ENCODE data around the gene CEACAM19. TPM values are rescaled to one million over a fixed set of nuclear protein-coding genes. Genes with fewer than 3 reads are reported as not detected.

Gene CEACAM19
- total RNA-seq, 2 donors from 2014 or later: 5.3 to 6.1 TPM

DNA sequence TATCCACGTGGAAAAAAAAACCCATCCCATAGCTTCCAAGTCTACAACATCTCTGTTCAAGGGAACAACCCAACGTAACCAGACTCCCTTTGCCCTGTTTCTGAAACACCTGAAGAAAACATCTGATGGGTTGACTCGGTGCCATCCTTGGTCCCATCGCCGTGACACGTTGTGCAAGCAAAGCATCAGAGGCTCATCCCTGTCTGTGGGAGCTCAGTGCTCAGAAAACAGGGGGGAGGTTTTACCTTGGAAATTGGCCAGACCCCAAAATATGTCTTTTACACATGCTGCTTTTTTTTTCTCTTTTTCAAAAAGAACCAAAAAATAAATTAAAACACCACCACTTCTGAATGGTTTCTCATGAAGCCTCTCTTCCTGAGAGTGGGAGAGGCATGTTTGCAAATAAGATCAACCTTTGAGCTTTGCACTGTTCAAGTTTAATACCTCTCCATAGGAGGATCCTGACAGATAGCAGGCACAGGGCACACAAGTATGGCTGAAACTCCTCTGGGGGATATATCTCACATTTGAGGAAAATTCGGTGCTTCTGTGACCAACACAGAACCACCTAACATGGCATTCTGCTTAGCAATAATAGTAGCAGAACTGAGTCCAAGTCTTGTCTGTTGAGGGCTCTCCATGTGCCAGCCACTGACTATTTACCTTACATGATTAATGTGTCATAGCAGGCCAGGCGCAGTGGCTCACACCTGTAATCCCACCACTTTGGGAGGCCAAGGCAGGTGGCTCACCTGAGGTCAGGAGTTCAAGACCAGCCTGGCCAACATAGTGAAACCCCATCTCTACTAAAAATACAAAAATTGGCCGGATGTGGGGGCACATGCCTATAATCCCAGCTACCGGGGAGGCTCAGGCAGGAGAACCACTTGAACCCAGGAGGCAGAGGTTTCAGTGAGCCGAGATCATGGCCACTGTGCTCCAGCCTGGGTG is 34.6 kb upstream of the CEACAM19 start:
- peak; percentile 52 for DNase-seq

DNA sequence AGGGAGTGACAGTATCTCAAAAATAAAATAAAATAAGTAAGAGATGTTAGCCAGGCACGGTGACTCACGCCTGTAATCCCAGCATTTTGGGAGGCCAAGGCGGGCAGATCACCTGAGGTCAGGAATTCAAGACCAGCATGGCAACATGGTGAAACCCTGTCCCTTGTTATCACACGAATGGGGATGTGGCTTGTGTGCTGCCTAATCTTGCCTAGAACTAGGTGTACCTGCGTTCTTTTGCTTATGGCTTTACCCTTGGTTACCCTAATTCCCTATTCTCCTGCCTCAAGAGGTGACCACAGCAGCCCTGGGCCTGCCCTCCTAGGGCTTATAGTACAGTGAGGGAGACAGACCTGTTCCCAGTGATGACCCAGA is 33.9 kb upstream of the CEACAM19 start:
- Histone ChIP-seq H3K9ac (ENCODE audit: low read depth in 2 of 2, low read length in 2 of 2) (no peak overlapping the region), H3K27me3 (no peaks in the 10 kb centered on the region), H3K4me3 (no peak overlapping the region), H3K36me3 (no peaks in the 10 kb centered on the region), H3K4me1 (peaks cover 8% of the 10 kb centered on the region), H3K9me3 (no peaks in the 10 kb centered on the region), H3K27ac (peak overlapping the region; percentile 61)
- TF ChIP-seq, protein P1, sequence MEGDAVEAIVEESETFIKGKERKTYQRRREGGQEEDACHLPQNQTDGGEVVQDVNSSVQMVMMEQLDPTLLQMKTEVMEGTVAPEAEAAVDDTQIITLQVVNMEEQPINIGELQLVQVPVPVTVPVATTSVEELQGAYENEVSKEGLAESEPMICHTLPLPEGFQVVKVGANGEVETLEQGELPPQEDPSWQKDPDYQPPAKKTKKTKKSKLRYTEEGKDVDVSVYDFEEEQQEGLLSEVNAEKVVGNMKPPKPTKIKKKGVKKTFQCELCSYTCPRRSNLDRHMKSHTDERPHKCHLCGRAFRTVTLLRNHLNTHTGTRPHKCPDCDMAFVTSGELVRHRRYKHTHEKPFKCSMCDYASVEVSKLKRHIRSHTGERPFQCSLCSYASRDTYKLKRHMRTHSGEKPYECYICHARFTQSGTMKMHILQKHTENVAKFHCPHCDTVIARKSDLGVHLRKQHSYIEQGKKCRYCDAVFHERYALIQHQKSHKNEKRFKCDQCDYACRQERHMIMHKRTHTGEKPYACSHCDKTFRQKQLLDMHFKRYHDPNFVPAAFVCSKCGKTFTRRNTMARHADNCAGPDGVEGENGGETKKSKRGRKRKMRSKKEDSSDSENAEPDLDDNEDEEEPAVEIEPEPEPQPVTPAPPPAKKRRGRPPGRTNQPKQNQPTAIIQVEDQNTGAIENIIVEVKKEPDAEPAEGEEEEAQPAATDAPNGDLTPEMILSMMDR (IDR thresholded peaks at IDR 0.05): no peak
- no peak for DNase-seq
- intact Hi-C loops (cut with DNase I): no loop called here

More for the DNA sequence above, 34.6 kb upstream of the CEACAM19 start:
- no peaks in the 10 kb centered on the region for H3K9me3 ChIP-seq
- H3K4me1 ChIP-seq: peaks cover 8% of the 10 kb centered on the region
- peak overlapping the region in 1 of 2 donors; percentile 62 for H3K9ac ChIP-seq (ENCODE audit: low read depth in 2 of 2, low read length in 2 of 2)
- H3K27me3 ChIP-seq: no peaks in the 10 kb centered on the region
- TF ChIP-seq, protein P1 (IDR thresholded peaks at IDR 0.05): no peak
- H3K36me3 ChIP-seq: no peaks in the 10 kb centered on the region
- intact Hi-C loops (cut with DNase I): no loop called here
- no peak overlapping the region for H3K4me3 ChIP-seq
- H3K27ac ChIP-seq: peak overlapping the region; percentile 61

DNA sequence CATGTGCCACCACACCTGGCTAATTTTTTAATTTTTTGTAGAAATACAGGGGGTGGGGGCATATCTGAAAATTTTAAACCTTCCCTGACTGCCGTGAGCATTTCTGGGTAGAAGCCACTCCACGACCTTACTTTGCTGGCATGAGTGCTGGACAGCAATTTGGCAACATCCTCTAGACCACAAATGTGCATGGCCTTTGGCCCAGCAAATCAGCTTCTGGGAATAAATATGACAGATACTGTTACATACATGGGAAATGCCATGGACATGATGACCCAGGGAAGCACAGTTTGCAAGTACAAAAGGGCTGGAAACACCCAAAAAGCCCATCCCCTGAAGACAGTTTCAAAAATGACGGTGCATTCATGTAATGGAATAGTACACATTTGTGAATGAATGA is 30.8 kb upstream of the CEACAM19 start:
- intact Hi-C loops (cut with DNase I): no loop called here
- DNase-seq: no peak
- no peak overlapping the region for H3K9ac ChIP-seq (ENCODE audit: low read depth in 2 of 2, low read length in 2 of 2)
- H3K27ac ChIP-seq: peak overlapping the region; percentile 59
- TF ChIP-seq, protein P1 (IDR thresholded peaks at IDR 0.05): no peak
- peaks cover 8% of the 10 kb centered on the region for H3K4me1 ChIP-seq
- no peak overlapping the region for H3K4me3 ChIP-seq
- no peaks in the 10 kb centered on the region for H3K27me3 ChIP-seq
- no peaks in the 10 kb centered on the region for H3K9me3 ChIP-seq
- no peaks in the 10 kb centered on the region for H3K36me3 ChIP-seq

- Histone ChIP-seq H3K9ac (ENCODE audit: low read depth in 2 of 2, low read length in 2 of 2) (no peak overlapping the region), H3K27me3 (no peaks in the 10 kb centered on the region), H3K4me1 (peaks cover 8% of the 10 kb centered on the region), H3K4me3 (no peak overlapping the region), H3K36me3 (no peaks in the 10 kb centered on the region), H3K27ac (no peak overlapping the region), H3K9me3 (no peaks in the 10 kb centered on the region)
- TF ChIP-seq, protein P1 (IDR thresholded peaks at IDR 0.05): no peak
- intact Hi-C loops (cut with DNase I): no loop called here
- DNase-seq: no peak
These were observed 29.6 kb upstream of the CEACAM19 start for GRCh38 chr19:44641501-44642265.

GRCh38 chr19:44642377-44642776 is 28.9 kb upstream of the CEACAM19 start:
- intact Hi-C loops (cut with DNase I): no loop called here
- H3K4me1 ChIP-seq: peaks cover 3% of the 10 kb centered on the region
- no peak overlapping the region for H3K9ac ChIP-seq (ENCODE audit: low read depth in 2 of 2, low read length in 2 of 2)
- no peaks in the 10 kb centered on the region for H3K9me3 ChIP-seq
- TF ChIP-seq, protein P1 (IDR thresholded peaks at IDR 0.05): no peak
- no peaks in the 10 kb centered on the region for H3K27me3 ChIP-seq
- DNase-seq: no peak
- H3K36me3 ChIP-seq: no peaks in the 10 kb centered on the region
- no peak overlapping the region for H3K27ac ChIP-seq
- H3K4me3 ChIP-seq: no peak overlapping the region
